HCT116 (cell line): ENCODE measurements around the gene LIMD2. TPM values are rescaled to one million over a fixed set of nuclear protein-coding genes. Genes with fewer than 3 reads are reported as not detected.

ENCODE experiments used
- ATAC-seq: fragments of 200-7000 bp; cut with Tn5 transposase; 2 replicates; pipeline ENCODE4 v1.9.1; 2020; ENCODE audit warnings: mild to moderate bottlenecking, moderate library complexity
- BruUV-seq: library from RNA; stranded (reverse); fragments of 400-500 nt; replicated peaks from 2 replicates; lab custom pipeline; 2021; lab: Mats Ljungman, UMichigan
- CTCF ChIA-PET: fragments of 300-600 bp; sonication (Branson Sonifier 250); formaldehyde crosslinking; loops from one replicate; lab custom pipeline; 2021; ENCODE audit warnings: antibody characterized with exemption; lab: Charles Lee
- POLR2A ChIA-PET: fragments of 300-600, 350-600 bp; sonication (Branson Sonifier 250); formaldehyde crosslinking; loops from one replicate; lab custom pipeline; 2021; ENCODE audit warnings: antibody characterized with exemption; lab: Charles Lee
- RAD21 ChIA-PET, 2 experiments: fragments of 300-600 bp; sonication (Branson Sonifier 250); formaldehyde crosslinking; loops; one replicate each; lab custom pipeline; 2023; ENCODE audit warnings: low total read pairs in 2 of 2; ENCODE audit not compliant: uncharacterized antibody in 2 of 2, unreplicated experiment in 2 of 2, low non-redundant PET in 1 of 2; lab: Charles Lee
- DNase-seq: peaks from one replicate; pipeline ENCODE4 v3.0.0-alpha.2; 2010; ENCODE audit warnings: low read depth, low spot score
- H2AFZ ChIP-seq: fragments of 200-600 bp; shearing (Covaris generic), sonication (generic); 2 replicates; pipeline ENCODE4 v1.6.1; 2017; ENCODE audit warnings: low read depth, mixed run types, mixed read lengths, antibody characterized with exemption, low read length; ENCODE audit not compliant: poor library complexity, severe bottlenecking
- H3K27ac ChIP-seq: 2 replicates; pipeline ENCODE4 v1.5.1; 2012; ENCODE audit warnings: low read depth, low read length
- H3K27me3 ChIP-seq: fragments of 200-600 bp; sonication (generic); 2 replicates; pipeline ENCODE4 v1.6.1; 2016; ENCODE audit warnings: mixed run types, low read length, mixed read lengths; ENCODE audit not compliant: insufficient read depth
- H3K36me3 ChIP-seq, 2 experiments: fragments of 200-500 bp in 1 of 2; fragments of 200-600 bp in 1 of 2; sonication (Bioruptor generic) in 1 of 2; sonication (generic) in 1 of 2; 2 replicates each; pipeline versions ENCODE4 v1.5.1 to v1.6.1; 2014 to 2016; ENCODE audit warnings: low read length in 2 of 2, inconsistent platforms in 1 of 2, mixed read lengths in 1 of 2, mixed run types in 1 of 2; ENCODE audit not compliant: insufficient read depth in 2 of 2, control insufficient read depth in 1 of 2
- H3K4me1 ChIP-seq, 2 experiments: fragments of 200-600 bp in 1 of 2; sonication (generic) in 1 of 2; 2 replicates each; pipeline versions ENCODE4 v1.5.1 to v1.6.1; 2012 to 2017; ENCODE audit warnings: low read length in 2 of 2, inconsistent platforms in 1 of 2, mild to moderate bottlenecking in 1 of 2, mixed read lengths in 1 of 2, mixed run types in 1 of 2, moderate library complexity in 1 of 2; ENCODE audit not compliant: insufficient read depth in 2 of 2, control insufficient read depth in 1 of 2
- H3K4me2 ChIP-seq: fragments of 200-600 bp; sonication (generic); 2 replicates; pipeline ENCODE4 v1.6.1; 2017; ENCODE audit warnings: mixed run types, low read length, mixed read lengths
- H3K4me3 ChIP-seq, 2 experiments: fragments of 200-600 bp in 1 of 2; sonication (generic) in 1 of 2; replicated peaks in 1 of 2; 2 replicates each; pipeline ENCODE4 v1.5.1; 2011 to 2016; ENCODE audit warnings: low read length in 2 of 2, control low read depth in 1 of 2, low read depth in 1 of 2, mild to moderate bottlenecking in 1 of 2, mixed read lengths in 1 of 2, mixed run types in 1 of 2
- H3K79me2 ChIP-seq: fragments of 200-600 bp; sonication (generic); 2 replicates; pipeline ENCODE4 v1.6.1; 2017; ENCODE audit warnings: mild to moderate bottlenecking, mixed run types, low read length, moderate library complexity, mixed read lengths; ENCODE audit not compliant: insufficient read depth
- H3K9ac ChIP-seq: fragments of 200-600 bp; sonication (generic); 2 replicates; pipeline ENCODE4 v1.6.1; 2016; ENCODE audit warnings: low read length, mixed read lengths
- H3K9me2 ChIP-seq: fragments of 200-600 bp; sonication (generic), shearing (Covaris generic); 2 replicates; pipeline ENCODE4 v1.6.1; 2017; ENCODE audit warnings: mixed run types, mild to moderate bottlenecking, moderate library complexity; ENCODE audit not compliant: insufficient read depth
- H3K9me3 ChIP-seq, 2 experiments: fragments of 200-500 bp in 1 of 2; fragments of 200-600 bp in 1 of 2; sonication (Bioruptor generic) in 1 of 2; sonication (generic) in 1 of 2; 2 replicates each; pipeline ENCODE4 v1.6.1; 2014 to 2017; ENCODE audit warnings: low read length in 2 of 2, mixed read lengths in 2 of 2, inconsistent platforms in 1 of 2, low read depth in 1 of 2, mild to moderate bottlenecking in 1 of 2, mixed run types in 1 of 2, moderate library complexity in 1 of 2; ENCODE audit not compliant: control insufficient read depth in 1 of 2, insufficient read depth in 1 of 2
- H4K20me1 ChIP-seq: fragments of 200-600 bp; sonication (generic), shearing (Covaris generic); 2 replicates; pipeline ENCODE4 v1.6.1; 2017; ENCODE audit warnings: mixed run types, mild to moderate bottlenecking, moderate library complexity; ENCODE audit not compliant: insufficient read depth
- CEBPB ChIP-seq: IDR thresholded peaks from 2 replicates; pipeline ENCODE4 v1.6.1; 2012; ENCODE audit warnings: low read depth
- ELF1 ChIP-seq: IDR thresholded peaks from 2 replicates; pipeline ENCODE4 v1.6.1; 2012; ENCODE audit warnings: low read depth, borderline replicate concordance
- EZH2phosphoT487 ChIP-seq: fragments of 200-600 bp; IDR thresholded peaks from 2 replicates; pipeline ENCODE4 v1.6.1; 2018; ENCODE audit warnings: antibody characterized with exemption, borderline replicate concordance
- REST ChIP-seq: IDR thresholded peaks from 2 replicates; pipeline ENCODE4 v1.6.1; 2012; ENCODE audit warnings: low read depth
- ZFX ChIP-seq: fragments of 450-650 bp; IDR thresholded peaks from 2 replicates; pipeline ENCODE4 v1.6.1; 2017
- intact Hi-C: fragments of 100-400 bp; cut with micrococcal nuclease; formaldehyde crosslinking; loops from 2 replicates; pipeline ENCODE4 v1.10.0; 2022
- total RNA-seq: library from RNA; stranded (reverse); gene quantifications from one replicate; pipeline ENCODE4 v1.2.1, GENCODE V29; 2021; ENCODE audit not compliant: unreplicated experiment

LIMD2 gene
- total RNA-seq, 1 experiment from 2014 or later: 8.4 TPM

DNA sequence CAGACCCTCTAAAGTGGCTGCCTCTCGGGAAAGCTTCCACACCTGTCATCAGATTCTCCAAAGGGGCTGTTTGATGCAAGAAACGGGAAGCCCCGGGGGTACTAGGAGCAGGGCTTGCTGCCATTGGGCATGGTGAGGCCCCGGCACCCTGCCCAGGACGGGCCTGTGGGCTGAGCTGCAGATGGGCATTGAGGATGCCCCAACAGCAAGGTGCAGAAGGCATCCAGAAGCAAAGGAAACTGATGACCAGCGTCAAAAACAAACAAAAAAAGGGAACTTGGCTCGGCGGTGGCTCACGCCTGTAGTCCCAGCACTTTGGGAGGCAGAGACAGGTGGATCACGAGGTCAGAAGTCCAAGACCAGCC, 1.5 kb upstream of the LIMD2 start:
- CTCF ChIA-PET: interaction anchor here (1.1 to 1.6 kb wide), 2 partner anchors 9 to 90 kb away, joined by 3 read pairs; no protein-coding TSS in a partner anchor
- H2AFZ ChIP-seq: no peak overlapping the region

DNA sequence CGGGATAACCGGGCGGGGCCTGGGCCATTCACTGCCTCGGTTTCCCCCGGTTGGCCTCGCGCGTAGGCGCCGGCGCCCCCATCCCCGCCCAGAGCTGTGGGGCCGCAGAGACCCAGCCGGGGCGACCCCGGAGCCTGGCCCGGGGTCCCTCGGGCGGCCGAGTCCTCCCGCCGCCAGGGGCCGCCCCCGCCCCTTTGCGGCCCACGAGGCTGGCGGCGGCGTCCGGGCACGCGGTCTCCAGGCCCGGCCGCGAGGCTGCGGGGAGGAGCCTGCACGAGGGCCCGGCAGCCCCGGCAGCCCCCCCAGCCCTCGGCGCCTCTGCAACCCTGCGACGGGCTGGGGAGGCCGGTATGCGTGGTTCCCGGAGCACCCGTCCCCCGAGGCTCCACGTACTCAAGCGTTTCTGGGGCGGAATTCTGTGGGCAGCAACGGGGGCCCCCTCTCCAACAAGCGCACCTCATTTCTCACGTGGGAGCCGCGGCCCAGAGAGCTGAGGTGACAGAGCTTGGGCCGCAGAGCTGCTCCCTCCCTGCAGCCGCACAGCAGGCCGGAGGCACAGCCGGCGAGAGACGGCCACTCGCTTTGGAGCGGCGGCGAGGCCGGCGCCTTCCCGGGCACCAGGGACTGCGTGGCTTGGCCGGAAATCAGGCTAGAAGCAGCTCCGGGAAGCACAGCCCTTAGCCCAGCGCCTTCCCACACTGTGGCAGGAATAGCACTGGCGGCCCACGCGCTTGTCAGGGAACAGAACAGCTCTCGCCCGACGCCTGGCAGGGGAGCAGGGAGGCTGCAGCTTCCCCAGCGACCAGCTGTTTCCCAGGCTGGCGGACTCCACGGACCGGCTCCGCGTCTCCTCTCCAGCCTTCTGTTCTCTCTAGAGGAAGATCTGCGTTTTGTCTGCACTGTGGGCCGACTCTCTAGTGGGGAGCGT, 867 bp upstream of the LIMD2 start:
- H3K9ac ChIP-seq: peak overlapping the region; percentile 51; the same call in 1 of the 2 replicates
- H3K9me3 ChIP-seq: no peaks in the 10 kb centered on the region
- H3K36me3 ChIP-seq: no peaks in the 10 kb centered on the region
- TF ChIP-seq CEBPB: no peak
- no peak for TF ChIP-seq REST
- peak; percentile 20; the same call in 1 of the 2 replicates for TF ChIP-seq ZFX
- ChIA-PET RAD21 (no interaction called here), POLR2A (no interaction called here), CTCF (interaction anchor here (1.1 to 1.6 kb wide), 2 partner anchors 8 to 89 kb away, joined by 3 read pairs; no protein-coding TSS in a partner anchor)
- no peaks in the 10 kb centered on the region for H4K20me1 ChIP-seq
- no peaks in the 10 kb centered on the region for H3K27me3 ChIP-seq
- H3K4me3 ChIP-seq: peak overlapping the region; percentile 36 to 60
- H3K4me2 ChIP-seq: peak overlapping the region; percentile 92
- intact Hi-C loops: no loop called here
- no peaks in the 10 kb centered on the region for H3K9me2 ChIP-seq
- DNase-seq (no peak), ATAC-seq (no peak)
- no peaks in the 10 kb centered on the region for H3K79me2 ChIP-seq
- H3K27ac ChIP-seq: peak overlapping the region; percentile 44; the same call in 1 of the 2 replicates
- peaks cover 5 to 30% of the 10 kb centered on the region in 2 experiments for H3K4me1 ChIP-seq
- BruUV-seq: no TSS peak
- no peak overlapping the region for H2AFZ ChIP-seq

More for the DNA sequence above, 1.5 kb upstream of the LIMD2 start:
- DNase-seq: no peak
- Histone ChIP-seq H3K36me3 (no peaks in the 10 kb centered on the region), H3K4me1 (peaks cover 5 to 30% of the 10 kb centered on the region in 2 experiments), H3K27ac (no peak overlapping the region), H3K9me2 (no peaks in the 10 kb centered on the region), H4K20me1 (no peaks in the 10 kb centered on the region), H3K4me2 (no peak overlapping the region), H3K9me3 (no peaks in the 10 kb centered on the region), H3K9ac (no peak overlapping the region), H3K27me3 (no peaks in the 10 kb centered on the region), H3K4me3 (no peak overlapping the region), H3K79me2 (no peaks in the 10 kb centered on the region)
- TF ChIP-seq ZFX (no peak), ELF1 (no peak), EZH2phosphoT487 (no peak)
- intact Hi-C loops: no loop called here
- no peak for ATAC-seq
- ChIA-PET POLR2A (interaction anchor here (0.6 kb wide), 1 partner anchor 11 kb away, joined by 3 read pairs; no protein-coding TSS in a partner anchor), RAD21 (no interaction called here)
- no TSS peak for BruUV-seq
